Spleen (tissue), 7 donors: Measurements from ENCODE around the gene PPA2.

ENCODE experiments used
- POLR2A ChIP-seq, 3 donors: fragments of 450-650 bp; IDR thresholded peaks; one replicate each; pipeline ENCODE4 v1.5.1; 2017; ENCODE audit warnings: antibody characterized with exemption in 3 of 3, mild to moderate bottlenecking in 1 of 3
- POLR2AphosphoS5 ChIP-seq, 3 donors: sonication (generic); formaldehyde crosslinking; IDR thresholded peaks; one replicate each; pipeline ENCODE4 v1.5.1; 2017; ENCODE audit warnings: antibody characterized with exemption in 3 of 3
- TF ChIP-seq, protein P1 (sequence below), 11 experiments: fragments of 200-600 bp in 7 of 11; fragments of 450-650 bp in 4 of 11; sonication (generic) in 4 of 11; IDR thresholded peaks in 8 of 11; conservative IDR thresholded peaks in 3 of 11; 1 replicate in 7 of 11; 2 replicates in 4 of 11; pipeline versions ENCODE4 v1.4.0 to v1.8.0; 2016 to 2021; ENCODE audit warnings: antibody characterized with exemption in 11 of 11, inconsistent platforms in 4 of 11, mild to moderate bottlenecking in 1 of 11
- donor health status: DM: no; HTN: no; CAD: no; lungs with moderate emphysema.
- donor health status: DM: no; HTN: no; CAD: no.
- donor health status: DM: no; HTN: no; CAD: no.

- TF ChIP-seq, protein P1, sequence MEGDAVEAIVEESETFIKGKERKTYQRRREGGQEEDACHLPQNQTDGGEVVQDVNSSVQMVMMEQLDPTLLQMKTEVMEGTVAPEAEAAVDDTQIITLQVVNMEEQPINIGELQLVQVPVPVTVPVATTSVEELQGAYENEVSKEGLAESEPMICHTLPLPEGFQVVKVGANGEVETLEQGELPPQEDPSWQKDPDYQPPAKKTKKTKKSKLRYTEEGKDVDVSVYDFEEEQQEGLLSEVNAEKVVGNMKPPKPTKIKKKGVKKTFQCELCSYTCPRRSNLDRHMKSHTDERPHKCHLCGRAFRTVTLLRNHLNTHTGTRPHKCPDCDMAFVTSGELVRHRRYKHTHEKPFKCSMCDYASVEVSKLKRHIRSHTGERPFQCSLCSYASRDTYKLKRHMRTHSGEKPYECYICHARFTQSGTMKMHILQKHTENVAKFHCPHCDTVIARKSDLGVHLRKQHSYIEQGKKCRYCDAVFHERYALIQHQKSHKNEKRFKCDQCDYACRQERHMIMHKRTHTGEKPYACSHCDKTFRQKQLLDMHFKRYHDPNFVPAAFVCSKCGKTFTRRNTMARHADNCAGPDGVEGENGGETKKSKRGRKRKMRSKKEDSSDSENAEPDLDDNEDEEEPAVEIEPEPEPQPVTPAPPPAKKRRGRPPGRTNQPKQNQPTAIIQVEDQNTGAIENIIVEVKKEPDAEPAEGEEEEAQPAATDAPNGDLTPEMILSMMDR (IDR thresholded peaks at IDR 0.05 in 8 of 11, conservative IDR thresholded peaks at IDR 0.05 in 3 of 11), result no peak
- TF ChIP-seq POLR2A (IDR thresholded peaks at IDR 0.05) (no peak), POLR2AphosphoS5 (IDR thresholded peaks at IDR 0.05) (no peak)
These were observed 56.2 kb downstream of the PPA2 start for GRCh38 chr4:105417624-105418023.
